Breast epithelium (tissue), 4 donors: Measurements from ENCODE around the gene PTTG1IP. TPM values are rescaled to one million over a fixed set of nuclear protein-coding genes. Genes with fewer than 3 reads are reported as not detected.

Experiments used
- DNase-seq, 2 donors: peaks; one replicate each; pipeline ENCODE4 v3.0.0-alpha.2; 2019; ENCODE audit warnings: low spot score in 2 of 2
- H3K27ac ChIP-seq, 2 donors: fragments of 200-600 bp; sonication (generic) in 1 of 2; one replicate each; pipeline ENCODE4 v1.5.1; 2016 to 2019; ENCODE audit warnings: mild to moderate bottlenecking in 1 of 2
- H3K27me3 ChIP-seq, 2 donors: fragments of 200-600 bp; sonication (generic) in 1 of 2; one replicate each; pipeline versions ENCODE4 v1.5.1 to v1.6.0; 2017 to 2019; ENCODE audit warnings: control low read depth in 1 of 2, mild to moderate bottlenecking in 1 of 2
- H3K36me3 ChIP-seq: fragments of 200-600 bp; one replicate; pipeline ENCODE4 v1.5.1; 2019
- H3K4me1 ChIP-seq, 2 donors: fragments of 200-600 bp; sonication (generic); one replicate each; pipeline ENCODE4 v1.5.1; 2016 to 2019; ENCODE audit warnings: control low read depth in 1 of 2
- H3K4me3 ChIP-seq, 3 donors: fragments of 200-600 bp; sonication (generic); 1 replicate in 2 of 3; 2 replicates in 1 of 3; pipeline ENCODE4 v1.5.1; 2016 to 2019; ENCODE audit warnings: mild to moderate bottlenecking in 3 of 3, moderate library complexity in 2 of 3
- H3K9me3 ChIP-seq, 2 donors: fragments of 200-600 bp; sonication (generic) in 1 of 2; one replicate each; pipeline ENCODE4 v1.5.1; 2016 to 2019; ENCODE audit warnings: control low read depth in 1 of 2
- CTCF ChIP-seq, 3 donors: fragments of 450-650 bp; IDR thresholded peaks; one replicate each; pipeline ENCODE4 v1.5.1; 2016 to 2017; ENCODE audit warnings: antibody characterized with exemption in 3 of 3, mild to moderate bottlenecking in 3 of 3, moderate library complexity in 3 of 3
- POLR2A ChIP-seq: fragments of 450-650 bp; IDR thresholded peaks from one replicate; pipeline ENCODE4 v1.6.1; 2016; ENCODE audit warnings: antibody characterized with exemption, mild to moderate bottlenecking, moderate library complexity
- POLR2AphosphoS5 ChIP-seq, 3 donors: sonication (generic); formaldehyde crosslinking; IDR thresholded peaks; one replicate each; pipeline ENCODE4 v1.6.1; 2017; ENCODE audit warnings: antibody characterized with exemption in 3 of 3
- intact Hi-C: fragments of 100-400 bp; cut with DNase I; formaldehyde crosslinking; loops from one replicate; pipeline ENCODE4 v1.15.1; 2023; ENCODE audit warnings: low total_unique reads
- total RNA-seq, 3 donors: library from RNA; depleted of rRNA; stranded (reverse); fragments of >200 nt; gene quantifications; one replicate each; pipeline ENCODE4 v1.1.0, GENCODE V29; 2016

The PTTG1IP gene
- total RNA-seq, 3 donors from 2014 or later = 187 to 351 (median 272) TPM

- no peak overlapping the region for H3K27ac ChIP-seq
- H3K4me1 ChIP-seq = no peaks in the 10 kb centered on the region
- no peak for TF ChIP-seq POLR2AphosphoS5 (IDR thresholded peaks at IDR 0.05)
- no peak for TF ChIP-seq CTCF (IDR thresholded peaks at IDR 0.05)
- no peak for TF ChIP-seq POLR2A
- no peaks in the 10 kb centered on the region for H3K9me3 ChIP-seq
- DNase-seq = no peak
- no peaks in the 10 kb centered on the region for H3K36me3 ChIP-seq
- H3K27me3 ChIP-seq = no peaks in the 10 kb centered on the region
- H3K4me3 ChIP-seq = no peak overlapping the region
- intact Hi-C loops = no loop called here
These were observed 20.6 kb upstream of the PTTG1IP start for GRCh38 chr21:44893948-44894656.

- H3K4me1 ChIP-seq = no peaks in the 10 kb centered on the region
- H3K36me3 ChIP-seq = no peaks in the 10 kb centered on the region
- no peak overlapping the region for H3K4me3 ChIP-seq
- no peaks in the 10 kb centered on the region for H3K9me3 ChIP-seq
- peaks cover 0 to 3% of the 10 kb centered on the region in 2 donors for H3K27me3 ChIP-seq
- no peak for TF ChIP-seq POLR2A
- no peak for TF ChIP-seq POLR2AphosphoS5 (IDR thresholded peaks at IDR 0.05)
- TF ChIP-seq CTCF (IDR thresholded peaks at IDR 0.05) = no peak
- no peak overlapping the region for H3K27ac ChIP-seq
- intact Hi-C loops = no loop called here
- no peak for DNase-seq
These were observed 19.7 kb upstream of the PTTG1IP start for GRCh38 chr21:44893278-44893556.

- H3K36me3 ChIP-seq = no peaks in the 10 kb centered on the region
- intact Hi-C loops = no loop called here
- no peak overlapping the region for H3K27ac ChIP-seq
- peak in 1 of 2 donors; percentile 39 for DNase-seq
- TF ChIP-seq POLR2A = no peak
- peak; percentile 66 to 75 (median 66) for TF ChIP-seq CTCF (IDR thresholded peaks at IDR 0.05)
- H3K4me3 ChIP-seq = no peak overlapping the region
- no peaks in the 10 kb centered on the region for H3K4me1 ChIP-seq
- H3K27me3 ChIP-seq = peaks cover 0 to 3% of the 10 kb centered on the region in 2 donors
- H3K9me3 ChIP-seq = no peaks in the 10 kb centered on the region
These were observed 19.2 kb upstream of the PTTG1IP start for GRCh38 chr21:44892536-44893277.

GRCh38 chr21:44892095-44892494, 18.6 kb upstream of the PTTG1IP start:
- intact Hi-C loops = no loop called here
- Histone ChIP-seq H3K27me3 (peaks cover 0 to 3% of the 10 kb centered on the region in 2 donors), H3K4me1 (no peaks in the 10 kb centered on the region), H3K27ac (no peak overlapping the region), H3K4me3 (no peak overlapping the region), H3K36me3 (no peaks in the 10 kb centered on the region), H3K9me3 (no peaks in the 10 kb centered on the region)
- DNase-seq = no peak
- TF ChIP-seq POLR2AphosphoS5 (IDR thresholded peaks at IDR 0.05) (no peak), POLR2A (no peak)

- Histone ChIP-seq H3K4me3 (no peak overlapping the region), H3K4me1 (no peaks in the 10 kb centered on the region), H3K27me3 (peaks cover 0 to 3% of the 10 kb centered on the region in 2 donors), H3K36me3 (no peaks in the 10 kb centered on the region), H3K9me3 (no peaks in the 10 kb centered on the region), H3K27ac (no peak overlapping the region)
- DNase-seq = no peak
- intact Hi-C loops = no loop called here
- no peak for TF ChIP-seq POLR2AphosphoS5 (IDR thresholded peaks at IDR 0.05)
- no peak for TF ChIP-seq CTCF (IDR thresholded peaks at IDR 0.05)
- no peak for TF ChIP-seq POLR2A
These were observed 18.1 kb upstream of the PTTG1IP start for GRCh38 chr21:44891631-44892031.
